ENCODE measurements around the gene UBE3D. TPM values are rescaled to one million over a fixed set of nuclear protein-coding genes. Genes with fewer than 3 reads are reported as not detected.

The UBE3D gene
- total RNA-seq, 3 donors from 2014 or later, result 9.7 to 11.6 (median 10.4) TPM

DNA sequence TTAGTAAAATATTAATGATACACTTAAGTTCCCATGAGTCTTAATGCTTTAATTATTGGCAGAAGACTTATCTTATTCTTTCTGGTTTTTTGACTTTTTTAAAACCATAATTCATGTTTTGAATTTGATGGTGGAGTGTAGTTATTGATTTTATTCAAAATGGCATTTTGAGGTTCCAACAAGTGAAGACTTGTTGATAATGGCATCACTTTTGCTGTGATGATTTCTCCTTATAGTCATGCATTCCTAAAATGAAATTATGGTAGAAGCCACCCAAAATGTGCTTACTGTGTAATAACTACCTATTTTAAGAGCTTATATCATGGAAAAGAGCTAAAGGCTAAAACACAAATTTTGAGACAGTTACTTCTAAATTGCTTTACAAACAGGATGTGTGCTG is 4.0 kb upstream of the UBE3D start:
- ATAC-seq, result no peak
- Mint-ChIP-seq H3K9me3 (no peaks in the 10 kb centered on the region), H3K36me3 (ENCODE audit: insufficient read depth) (no peaks in the 10 kb centered on the region), H3K27me3 (ENCODE audit: low read depth) (no peaks in the 10 kb centered on the region), H3K4me1 (ENCODE audit: low read depth) (peaks cover 33% of the 10 kb centered on the region), H3K4me3 (no peak overlapping the region)
- DNase-seq, result no peak

DNA sequence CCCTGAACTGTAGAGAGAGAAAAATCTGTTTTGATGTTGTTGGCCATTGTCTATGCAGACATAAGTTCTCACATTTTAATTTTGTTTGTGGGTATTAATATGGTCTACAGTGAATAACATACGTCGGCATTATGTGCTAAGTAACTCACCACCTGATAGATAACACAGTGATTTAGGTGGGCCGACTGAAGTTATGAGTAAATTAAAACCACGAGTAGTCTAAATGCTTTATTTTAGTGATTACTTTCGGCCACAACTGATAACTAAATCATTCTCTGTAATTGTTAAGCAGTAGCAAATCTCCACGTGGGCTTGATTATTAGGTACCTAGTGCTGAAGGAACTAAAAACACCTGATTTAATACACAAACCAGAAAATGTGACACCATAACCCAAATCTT is 3.0 kb upstream of the UBE3D start:
- Mint-ChIP-seq H3K27me3 (ENCODE audit: low read depth) (no peaks in the 10 kb centered on the region), H3K9me3 (no peaks in the 10 kb centered on the region), H3K4me3 (peak overlapping the region; percentile 91), H3K36me3 (ENCODE audit: insufficient read depth) (no peaks in the 10 kb centered on the region), H3K4me1 (ENCODE audit: low read depth) (peaks cover 40% of the 10 kb centered on the region)
- DNase-seq, result no peak
- ATAC-seq, result no peak

DNA sequence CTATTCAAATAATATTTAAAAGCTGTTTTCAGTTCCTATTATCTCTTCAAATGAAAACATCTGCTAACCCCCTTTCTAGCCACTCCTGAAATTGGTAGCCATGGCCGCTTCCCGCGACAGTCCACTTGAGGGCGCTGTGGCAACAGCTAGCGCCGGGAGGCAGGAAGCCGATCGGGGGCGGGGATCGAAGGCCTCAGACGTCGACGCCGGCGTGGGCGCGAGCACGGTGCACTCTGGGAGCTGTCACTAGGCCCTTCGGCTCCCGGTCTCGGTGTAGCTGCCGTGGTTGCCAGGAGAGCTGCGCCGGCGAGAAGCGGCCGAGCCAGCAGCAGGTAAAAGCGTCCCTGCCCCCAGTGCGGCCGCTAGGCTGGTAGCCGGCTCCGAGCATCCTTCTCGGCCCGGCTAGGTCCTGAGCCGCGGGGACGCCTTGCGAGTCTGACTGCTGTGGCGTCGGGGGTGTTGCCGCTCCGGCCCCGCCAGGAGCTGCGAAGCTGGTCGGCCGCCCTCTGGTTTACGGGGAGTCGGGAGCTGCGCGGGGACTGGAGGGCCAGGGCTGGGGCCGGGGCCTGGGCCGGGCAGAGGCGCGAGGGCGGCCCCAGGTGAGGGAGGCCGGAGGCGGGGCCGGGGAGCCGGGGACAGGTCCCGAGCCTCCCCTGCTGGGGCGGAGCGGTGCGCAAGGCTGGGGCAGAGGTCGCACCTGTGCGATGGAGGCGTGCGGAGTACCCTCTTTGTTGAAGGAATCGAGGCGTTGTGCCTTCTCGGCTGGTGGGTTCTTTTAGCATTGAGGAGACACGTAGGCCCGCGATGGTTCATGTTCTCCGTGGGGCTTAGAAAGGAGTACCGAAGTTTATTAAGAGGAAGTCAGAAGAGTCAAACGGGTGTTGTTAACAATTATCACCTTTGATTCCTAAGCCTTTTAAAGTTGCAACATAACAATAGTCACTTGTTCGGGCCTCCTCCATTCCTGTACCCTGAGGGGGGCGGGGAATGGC is 2.1 kb upstream of the UBE3D start, which contains the start of gene DOP1A:
TSS of gene DOP1A (plus strand) at position 224 of the 992 bp plus-strand sequence. CDS start 29,307 bp downstream, outside the sequence.
- DNase-seq (peak; percentile 97), ATAC-seq (peak; percentile 88 to 89)
- peak within 1 kb of the TSS; percentile 91 for H3K4me3 Mint-ChIP-seq
- H3K27me3 Mint-ChIP-seq (ENCODE audit: low read depth), result no peaks in the 10 kb centered on the region
- peaks cover 40% of the 10 kb centered on the region for H3K4me1 Mint-ChIP-seq (ENCODE audit: low read depth)
- no peaks in the 10 kb centered on the region for H3K9me3 Mint-ChIP-seq
- H3K36me3 Mint-ChIP-seq (ENCODE audit: insufficient read depth), result peaks cover 2% of the 10 kb centered on the region

DNA sequence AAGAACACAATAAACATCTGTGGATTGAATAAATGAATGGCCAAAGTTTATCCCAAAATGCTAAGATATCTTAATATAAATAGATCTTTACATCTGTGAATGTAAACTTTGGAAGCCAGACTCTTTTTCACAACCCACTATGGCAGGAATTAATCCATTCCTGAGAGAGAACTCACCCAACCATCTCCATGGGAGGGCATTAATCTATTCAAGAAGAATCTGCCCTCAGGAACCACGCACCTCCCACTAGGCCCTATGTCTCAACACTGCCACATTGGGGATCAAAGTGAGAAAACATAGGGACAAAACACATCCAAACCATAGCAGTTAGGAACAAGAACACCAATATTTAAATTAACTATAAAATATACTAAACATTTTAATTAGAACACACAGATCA is 3.4 kb downstream of the UBE3D start:
- Mint-ChIP-seq H3K4me1 (ENCODE audit: low read depth) (peaks cover 15% of the 10 kb centered on the region), H3K36me3 (ENCODE audit: insufficient read depth) (peaks cover 12% of the 10 kb centered on the region), H3K9me3 (no peaks in the 10 kb centered on the region), H3K4me3 (no peak overlapping the region), H3K27me3 (ENCODE audit: low read depth) (no peaks in the 10 kb centered on the region)
- ATAC-seq (no peak), DNase-seq (no peak)

DNA sequence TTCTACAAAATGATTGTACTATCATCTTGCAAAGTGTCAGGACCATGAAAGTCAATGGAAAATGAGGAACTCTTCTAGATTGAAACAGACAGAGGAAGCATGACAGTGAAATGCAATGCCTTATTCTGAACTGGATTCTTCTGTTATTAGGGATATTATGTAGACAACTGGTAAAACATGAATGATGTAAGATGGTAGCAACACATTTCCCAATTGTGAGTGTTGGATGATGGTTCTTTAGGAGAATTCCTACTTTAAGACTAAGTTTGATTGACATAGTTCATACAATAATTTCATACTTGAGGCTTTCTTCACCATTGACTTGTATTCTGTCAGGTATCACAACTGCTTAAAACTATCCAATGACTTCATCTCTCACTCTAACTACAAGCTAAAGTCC is 4.5 kb downstream of the UBE3D start:
- DNase-seq (no peak), ATAC-seq (no peak)
- Mint-ChIP-seq H3K27me3 (ENCODE audit: low read depth) (no peaks in the 10 kb centered on the region), H3K4me3 (no peak overlapping the region), H3K36me3 (ENCODE audit: insufficient read depth) (peaks cover 20% of the 10 kb centered on the region), H3K4me1 (ENCODE audit: low read depth) (peaks cover 15% of the 10 kb centered on the region), H3K9me3 (no peaks in the 10 kb centered on the region)

DNA sequence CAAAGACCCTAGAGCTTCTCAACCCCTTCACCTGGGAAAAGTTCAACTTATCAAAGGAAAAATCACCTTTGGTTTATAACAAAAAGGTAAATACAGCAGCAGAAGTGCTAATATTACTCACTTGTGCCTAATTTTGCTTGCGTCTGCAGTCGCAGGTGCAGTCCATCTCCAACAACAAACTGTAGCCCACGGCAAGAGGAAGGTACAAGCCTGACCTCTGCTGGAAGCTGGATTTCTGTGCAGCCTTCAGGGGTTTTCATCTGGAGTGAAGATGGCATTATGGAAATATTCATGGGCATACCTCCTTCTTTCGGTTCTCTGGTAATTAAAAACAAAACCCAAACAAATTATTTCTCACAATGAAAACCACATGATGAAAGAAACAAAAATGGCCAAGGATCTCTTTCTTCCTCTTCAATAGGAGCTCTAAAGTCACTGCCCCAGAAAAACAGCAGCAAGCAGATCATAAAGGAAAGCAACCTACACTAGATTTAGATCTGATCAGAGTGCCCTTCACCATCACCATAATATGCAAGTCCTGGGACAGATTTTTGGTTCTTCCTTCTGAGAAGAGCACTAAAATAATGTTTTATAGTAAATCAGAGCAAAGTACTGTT is 7.8 kb downstream of the UBE3D start:
- no peak for DNase-seq
- Mint-ChIP-seq H3K4me1 (ENCODE audit: low read depth) (peaks cover 2% of the 10 kb centered on the region), H3K27me3 (ENCODE audit: low read depth) (no peaks in the 10 kb centered on the region), H3K4me3 (no peak overlapping the region), H3K36me3 (ENCODE audit: insufficient read depth) (peaks cover 31% of the 10 kb centered on the region), H3K9me3 (no peaks in the 10 kb centered on the region)
- ATAC-seq, result no peak

DNA sequence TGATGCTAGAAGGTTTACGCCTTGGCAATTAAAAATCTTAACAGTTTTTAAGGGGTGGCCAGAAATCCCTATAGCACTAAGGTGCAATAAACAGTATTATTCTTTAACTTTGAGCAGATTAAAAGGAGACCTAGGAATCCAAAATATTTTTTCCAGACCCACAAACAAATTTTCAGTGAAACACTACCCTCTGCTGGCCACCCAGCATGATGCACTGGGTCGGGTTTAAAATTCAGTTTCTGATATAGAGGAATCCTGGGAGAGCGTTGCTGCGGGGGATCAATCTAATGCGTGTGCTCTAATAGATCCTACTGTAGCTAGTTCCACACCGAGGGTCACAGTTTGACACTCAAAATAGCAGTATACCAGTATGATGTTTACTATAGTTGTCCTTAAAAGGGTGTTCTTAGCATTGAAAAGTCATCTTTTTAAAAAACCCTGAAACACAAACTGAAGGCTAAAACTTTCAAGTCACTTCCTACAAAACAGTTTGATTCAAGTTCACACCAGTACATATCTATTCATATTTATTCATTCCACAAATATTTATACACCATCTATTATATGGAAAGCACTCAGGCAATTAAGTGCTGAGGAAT is 10.2 kb downstream of the UBE3D start:
- DNase-seq (peak; percentile 10), ATAC-seq (peak; percentile 53 to 59)
- Mint-ChIP-seq H3K4me3 (no peak overlapping the region), H3K36me3 (ENCODE audit: insufficient read depth) (peaks cover 39% of the 10 kb centered on the region), H3K4me1 (ENCODE audit: low read depth) (peaks cover 2% of the 10 kb centered on the region), H3K27me3 (ENCODE audit: low read depth) (no peaks in the 10 kb centered on the region), H3K9me3 (no peaks in the 10 kb centered on the region)

DNA sequence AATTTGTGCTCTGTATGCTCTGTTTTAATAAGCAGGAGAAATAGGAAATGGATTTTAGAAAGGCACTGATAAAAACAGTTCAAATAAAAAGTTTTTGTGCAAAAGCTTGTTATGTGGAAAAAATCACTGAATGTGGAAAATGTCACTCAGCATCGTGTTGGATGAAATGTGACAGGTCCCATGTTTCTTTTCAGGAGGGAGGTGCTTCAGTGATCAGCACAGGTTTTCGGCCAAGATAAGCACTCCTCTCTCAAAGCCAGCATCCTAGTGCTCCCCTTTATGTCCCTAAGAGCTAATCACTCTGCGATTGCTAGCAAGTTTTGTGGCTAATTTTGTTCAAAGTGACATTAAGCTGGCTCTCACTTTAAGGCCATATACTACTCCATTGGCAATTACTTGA is 12.0 kb downstream of the UBE3D start:
- Mint-ChIP-seq H3K4me3 (no peak overlapping the region), H3K36me3 (ENCODE audit: insufficient read depth) (peaks cover 37% of the 10 kb centered on the region), H3K9me3 (no peaks in the 10 kb centered on the region), H3K4me1 (ENCODE audit: low read depth) (peaks cover 2% of the 10 kb centered on the region), H3K27me3 (ENCODE audit: low read depth) (no peaks in the 10 kb centered on the region)
- ATAC-seq, result no peak
- DNase-seq, result no peak

DNA sequence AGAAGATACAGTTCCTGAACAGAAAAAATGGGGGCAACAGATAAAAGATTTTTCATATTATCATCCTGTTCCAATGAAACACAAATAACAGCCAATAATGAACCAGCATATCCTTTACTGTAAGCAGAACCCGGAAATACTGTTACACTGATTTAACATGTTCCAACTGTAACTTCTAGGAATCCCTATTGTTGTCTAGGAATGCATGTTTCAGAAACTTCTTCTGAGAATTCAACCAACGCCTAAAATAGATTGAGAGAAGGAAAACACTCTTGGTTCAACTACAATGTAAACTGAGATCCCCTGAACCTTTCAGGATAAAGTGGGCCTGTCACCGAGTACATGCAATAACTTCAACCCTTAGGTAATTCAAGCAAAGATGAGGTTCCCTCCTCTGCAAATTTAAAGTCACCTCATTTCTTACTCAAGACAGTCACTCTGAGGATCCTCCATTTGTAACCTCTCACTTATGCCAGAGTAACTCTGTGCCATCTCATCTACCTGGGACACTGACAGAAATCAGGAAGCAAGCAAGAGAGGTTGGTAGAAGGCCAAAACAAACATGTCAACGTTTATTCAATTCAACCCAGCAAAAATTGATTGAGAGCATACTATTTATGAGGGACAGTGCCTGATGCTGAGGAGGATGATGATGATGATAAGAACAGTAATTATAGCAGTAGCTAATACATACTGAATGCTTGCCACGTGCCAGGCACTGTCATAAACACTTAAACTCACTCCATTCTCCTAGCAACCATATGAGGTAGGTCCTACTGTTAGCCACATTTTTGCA is 14.1 kb downstream of the UBE3D start:
- Mint-ChIP-seq H3K36me3 (ENCODE audit: insufficient read depth) (peaks cover 32% of the 10 kb centered on the region), H3K4me3 (no peak overlapping the region), H3K9me3 (no peaks in the 10 kb centered on the region), H3K4me1 (ENCODE audit: low read depth) (peaks cover 2% of the 10 kb centered on the region), H3K27me3 (ENCODE audit: low read depth) (no peaks in the 10 kb centered on the region)
- DNase-seq, result no peak
- ATAC-seq, result no peak

DNA sequence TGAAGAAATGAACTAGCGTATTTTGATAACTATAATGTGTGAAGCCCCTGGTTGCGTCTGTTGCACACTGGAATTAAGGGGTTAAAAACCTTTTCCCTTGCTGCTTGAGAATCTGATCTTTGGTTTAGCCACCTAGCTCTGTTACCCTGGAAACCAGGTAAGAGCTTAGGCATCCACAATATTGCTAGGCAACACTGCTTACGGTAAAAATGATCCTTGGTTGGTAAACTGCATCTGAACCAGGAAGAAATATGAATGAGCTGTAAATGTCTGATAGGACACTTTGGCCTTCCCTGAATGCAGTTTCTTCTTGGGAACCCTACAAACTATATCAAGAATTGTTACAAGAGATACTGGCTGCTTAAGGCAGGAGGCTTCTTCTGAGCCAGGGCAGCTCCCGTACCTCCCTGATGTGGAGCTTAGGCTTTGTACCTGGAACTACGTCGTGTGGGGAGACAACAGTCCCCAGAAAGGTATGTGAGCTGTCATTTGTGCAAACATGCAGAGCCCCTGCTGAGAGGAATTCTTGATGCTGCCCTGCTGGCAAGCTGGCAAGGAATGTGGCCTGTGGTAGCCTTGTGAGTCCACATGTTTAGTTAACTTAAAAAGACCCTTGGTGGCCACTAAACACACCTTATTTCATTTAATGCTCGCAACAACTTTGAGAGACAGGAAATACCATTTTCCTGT is 18.4 kb downstream of the UBE3D start:
- Mint-ChIP-seq H3K4me1 (ENCODE audit: low read depth) (no peaks in the 10 kb centered on the region), H3K4me3 (no peak overlapping the region), H3K27me3 (ENCODE audit: low read depth) (no peaks in the 10 kb centered on the region), H3K9me3 (no peaks in the 10 kb centered on the region), H3K36me3 (ENCODE audit: insufficient read depth) (peaks cover 12% of the 10 kb centered on the region)
- ATAC-seq, result no peak
- DNase-seq, result no peak

DNA sequence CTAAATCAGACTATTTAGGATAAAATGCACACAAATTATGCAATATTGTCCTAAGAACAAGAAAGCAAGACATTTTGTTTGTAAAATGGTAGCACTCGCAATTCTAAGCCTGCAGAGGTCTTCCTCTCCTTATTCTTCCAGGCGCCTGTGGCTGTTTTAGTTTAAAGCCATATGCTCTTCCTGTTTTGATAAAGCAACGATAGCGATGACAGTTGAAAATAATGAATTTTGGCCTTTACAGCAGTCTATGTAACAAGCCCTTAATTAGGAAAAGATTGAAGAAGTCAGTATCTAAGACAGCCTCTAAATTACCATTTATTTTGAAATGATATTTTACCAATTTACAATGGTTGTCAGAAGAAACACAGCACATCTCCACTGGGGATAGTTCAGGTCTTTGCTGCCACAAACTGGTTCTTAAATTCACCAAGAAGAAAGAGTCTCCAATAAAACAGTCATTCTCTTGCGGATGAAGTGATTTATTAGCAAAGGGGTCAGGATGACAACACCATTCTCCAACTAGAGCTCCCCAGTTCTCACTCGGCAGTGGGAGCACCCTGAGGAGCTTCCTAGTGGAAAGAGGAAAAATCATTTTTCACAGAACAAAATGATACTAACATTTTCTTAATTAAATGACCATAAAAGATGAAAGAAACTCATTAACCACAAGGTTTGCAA is 21.4 kb downstream of the UBE3D start:
- no peaks in the 10 kb centered on the region for H3K9me3 Mint-ChIP-seq
- peaks cover 5% of the 10 kb centered on the region for H3K36me3 Mint-ChIP-seq (ENCODE audit: insufficient read depth)
- no peak overlapping the region for H3K4me3 Mint-ChIP-seq
- H3K27me3 Mint-ChIP-seq (ENCODE audit: low read depth), result no peaks in the 10 kb centered on the region
- DNase-seq (no peak), ATAC-seq (no peak)
- no peaks in the 10 kb centered on the region for H3K4me1 Mint-ChIP-seq (ENCODE audit: low read depth)

DNA sequence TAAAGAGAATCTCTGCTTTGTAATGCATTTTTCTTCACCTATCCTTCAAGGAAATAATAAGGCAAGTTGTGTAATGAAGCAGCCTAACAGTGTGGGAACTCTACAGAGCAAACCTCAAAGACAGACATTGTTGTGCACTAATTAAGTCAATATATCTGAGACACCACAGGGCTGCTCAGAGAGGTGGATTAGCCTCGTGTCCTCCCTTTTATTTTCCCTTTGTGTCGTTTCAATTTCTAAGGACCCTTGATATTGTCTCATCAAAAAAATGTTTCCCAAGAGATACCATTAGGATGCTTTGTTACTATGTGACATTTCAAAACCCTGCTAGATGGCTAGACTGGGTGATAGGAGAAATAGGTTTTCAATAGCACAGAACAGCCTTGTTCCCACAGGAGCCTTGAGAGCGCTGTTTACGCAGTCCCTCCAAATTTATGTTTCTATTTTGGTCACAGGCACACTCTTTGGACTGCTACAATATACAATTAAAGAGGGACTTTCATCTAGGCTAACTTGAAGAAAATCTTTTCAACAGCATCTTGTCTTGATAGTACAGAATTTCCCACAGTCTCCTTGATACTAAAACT is 23.1 kb downstream of the UBE3D start:
- H3K4me1 Mint-ChIP-seq (ENCODE audit: low read depth), result no peaks in the 10 kb centered on the region
- no peak for DNase-seq
- H3K27me3 Mint-ChIP-seq (ENCODE audit: low read depth), result no peaks in the 10 kb centered on the region
- H3K4me3 Mint-ChIP-seq, result no peak overlapping the region
- no peaks in the 10 kb centered on the region for H3K9me3 Mint-ChIP-seq
- H3K36me3 Mint-ChIP-seq (ENCODE audit: insufficient read depth), result peaks cover 10% of the 10 kb centered on the region
- no peak for ATAC-seq

DNA sequence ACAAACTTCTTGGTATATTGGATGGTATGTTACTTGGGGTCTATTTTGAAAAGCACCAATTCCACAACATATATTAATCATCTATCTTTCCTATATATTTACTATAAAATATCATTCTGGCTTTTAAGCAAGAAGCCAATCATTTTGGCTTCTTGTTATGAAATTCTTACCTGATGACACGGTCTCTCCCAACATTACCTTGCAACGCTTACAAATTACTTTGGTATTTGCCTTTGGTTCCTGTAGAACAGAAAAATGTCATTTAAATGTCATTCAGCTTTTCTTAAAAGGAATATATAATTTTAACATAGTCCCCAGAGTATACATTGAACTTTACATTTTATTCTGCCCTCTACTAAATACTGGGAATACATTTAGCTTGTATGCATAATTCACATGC is 27.4 kb downstream of the UBE3D start:
- no peaks in the 10 kb centered on the region for H3K27me3 Mint-ChIP-seq (ENCODE audit: low read depth)
- H3K4me3 Mint-ChIP-seq, result no peak overlapping the region
- DNase-seq (no peak), ATAC-seq (no peak)
- peaks cover 4% of the 10 kb centered on the region for H3K9me3 Mint-ChIP-seq
- H3K4me1 Mint-ChIP-seq (ENCODE audit: low read depth), result no peaks in the 10 kb centered on the region
- H3K36me3 Mint-ChIP-seq (ENCODE audit: insufficient read depth), result peaks cover 36% of the 10 kb centered on the region

Data from activated T-cell treated with anti-CD3 and anti-CD28 coated beads, Interleukin-2, amount 50 U/mL, for 4 hours (primary cell).